Ectodermal cell (in vitro differentiated cells): ENCODE data around the gene PGF.
"Not testable (repeated sequence)": the region's sequence is repeated elsewhere in the genome, so short reads cannot be mapped to it uniquely, and the experiment has no call there.

Experiments
- H3K27ac ChIP-seq: 2 replicates; pipeline ENCODE4 v1.7.0; 2013; ENCODE audit warnings: mild to moderate bottlenecking, low read depth, low read length; ENCODE audit not compliant: insufficient read depth, poor library complexity, severe bottlenecking
- H3K27me3 ChIP-seq: 2 replicates; pipeline ENCODE4 v1.7.0; 2013; ENCODE audit warnings: mild to moderate bottlenecking, low read length; ENCODE audit not compliant: insufficient read depth, control insufficient read depth, poor library complexity, severe bottlenecking
- H3K36me3 ChIP-seq: one replicate; pipeline ENCODE4 v1.7.0; 2013; ENCODE audit warnings: low read length; ENCODE audit not compliant: control insufficient read depth, insufficient read depth
- H3K4me1 ChIP-seq: one replicate; pipeline ENCODE4 v1.7.0; 2013; ENCODE audit warnings: low read length; ENCODE audit not compliant: control insufficient read depth, insufficient read depth
- H3K4me3 ChIP-seq: 2 replicates; pipeline ENCODE4 v1.7.0; 2013; ENCODE audit warnings: low read depth, low read length, control low read depth; ENCODE audit not compliant: insufficient read depth
- H3K9me3 ChIP-seq: 2 replicates; pipeline ENCODE4 v1.7.0; 2013; ENCODE audit warnings: mild to moderate bottlenecking, low read length, moderate library complexity; ENCODE audit not compliant: control insufficient read depth
- WGBS, 2 experiments: methylation state at CpG; one replicate each; pipeline ENCODE4 v1.1.7; 2013; ENCODE audit warnings: missing lambda C conversion rate in 2 of 2; 5-methylcytosine and 5-hydroxymethylcytosine counted together

The PGF gene

GRCh38 chr14:74941676-74942097, 13.7 kb downstream of the PGF start:
- H3K27ac ChIP-seq = no peak overlapping the region
- 76 to 82% methylated on average over 13 of the region's 13 CpGs for WGBS, 2 experiments
- H3K9me3 ChIP-seq = no peaks in the 10 kb centered on the region
- H3K4me3 ChIP-seq = no peak overlapping the region
- H3K36me3 ChIP-seq = no peaks in the 10 kb centered on the region
- no peaks in the 10 kb centered on the region for H3K27me3 ChIP-seq
- H3K4me1 ChIP-seq = no peaks in the 10 kb centered on the region

- H3K4me3 ChIP-seq = no peak overlapping the region
- H3K27ac ChIP-seq = no peak overlapping the region
- no peaks in the 10 kb centered on the region for H3K9me3 ChIP-seq
- no peaks in the 10 kb centered on the region for H3K36me3 ChIP-seq
- no peaks in the 10 kb centered on the region for H3K27me3 ChIP-seq
- H3K4me1 ChIP-seq = no peaks in the 10 kb centered on the region
- WGBS, 2 experiments = 93% methylated on average over 18 of the region's 18 CpGs
Observed at GRCh38 chr14:74940956-74941565, 14.3 kb downstream of the PGF start.

GRCh38 chr14:74938531-74939495, 16.6 kb downstream of the PGF start:
- no peaks in the 10 kb centered on the region for H3K27me3 ChIP-seq
- 94 to 95% methylated on average over 9 to 10 of the region's 10 CpGs for WGBS, 2 experiments
- H3K36me3 ChIP-seq = no peaks in the 10 kb centered on the region
- H3K4me1 ChIP-seq = peaks cover 4% of the 10 kb centered on the region
- H3K9me3 ChIP-seq = no peaks in the 10 kb centered on the region
- no peak overlapping the region for H3K27ac ChIP-seq
- no peak overlapping the region for H3K4me3 ChIP-seq

GRCh38 chr14:74937171-74937570, 18.2 kb downstream of the PGF start:
- Histone ChIP-seq H3K9me3 (no peaks in the 10 kb centered on the region), H3K36me3 (no peaks in the 10 kb centered on the region), H3K27ac (no peak overlapping the region), H3K4me3 (no peak overlapping the region), H3K4me1 (peaks cover 4% of the 10 kb centered on the region), H3K27me3 (no peaks in the 10 kb centered on the region)
- 75 to 91% methylated on average over 2 of the region's 2 CpGs for WGBS, 2 experiments

GRCh38 chr14:74936731-74937130, 18.7 kb downstream of the PGF start:
- no peaks in the 10 kb centered on the region for H3K36me3 ChIP-seq
- no peaks in the 10 kb centered on the region for H3K9me3 ChIP-seq
- H3K4me1 ChIP-seq = peaks cover 4% of the 10 kb centered on the region
- no peak overlapping the region for H3K4me3 ChIP-seq
- 94 to 95% methylated on average over 8 of the region's 8 CpGs for WGBS, 2 experiments
- H3K27ac ChIP-seq = no peak overlapping the region
- no peaks in the 10 kb centered on the region for H3K27me3 ChIP-seq

GRCh38 chr14:74936151-74936550, 19.2 kb downstream of the PGF start:
- Histone ChIP-seq H3K4me1 (peaks cover 4% of the 10 kb centered on the region), H3K27ac (no peak overlapping the region), H3K9me3 (no peaks in the 10 kb centered on the region), H3K36me3 (no peaks in the 10 kb centered on the region), H3K27me3 (no peaks in the 10 kb centered on the region), H3K4me3 (no peak overlapping the region)
- WGBS, 2 experiments = 86 to 89% methylated on average over 11 of the region's 11 CpGs

GRCh38 chr14:74935360-74935680, 20.1 kb downstream of the PGF start:
- H3K36me3 ChIP-seq = no peaks in the 10 kb centered on the region
- WGBS, 2 experiments = 89 to 91% methylated on average over 9 of the region's 9 CpGs
- no peaks in the 10 kb centered on the region for H3K9me3 ChIP-seq
- H3K27ac ChIP-seq = no peak overlapping the region
- peaks cover 4% of the 10 kb centered on the region for H3K4me1 ChIP-seq
- no peaks in the 10 kb centered on the region for H3K27me3 ChIP-seq
- no peak overlapping the region for H3K4me3 ChIP-seq

GRCh38 chr14:74934476-74935359, 20.7 kb downstream of the PGF start:
- Histone ChIP-seq H3K4me1 (peaks cover 4% of the 10 kb centered on the region), H3K27ac (no peak overlapping the region), H3K9me3 (no peaks in the 10 kb centered on the region), H3K27me3 (no peaks in the 10 kb centered on the region), H3K4me3 (no peak overlapping the region), H3K36me3 (no peaks in the 10 kb centered on the region)
- 76 to 77% methylated on average over 26 of the region's 26 CpGs for WGBS, 2 experiments

- Histone ChIP-seq H3K4me1 (peaks cover 4% of the 10 kb centered on the region), H3K36me3 (no peaks in the 10 kb centered on the region), H3K27ac (no peak overlapping the region), H3K27me3 (no peaks in the 10 kb centered on the region), H3K9me3 (no peaks in the 10 kb centered on the region), H3K4me3 (no peak overlapping the region)
- WGBS, 2 experiments = 90 to 94% methylated on average over 4 of the region's 4 CpGs
Observed at GRCh38 chr14:74934041-74934440, 21.4 kb downstream of the PGF start.

- H3K9me3 ChIP-seq, H3K27me3 ChIP-seq, H3K4me1 ChIP-seq, H3K27ac ChIP-seq, H3K36me3 ChIP-seq, H3K4me3 ChIP-seq: not testable (repeated sequence)
- 92 to 93% methylated on average over 4 of the region's 4 CpGs for WGBS, 2 experiments
Observed at GRCh38 chr14:74932936-74933335, 22.5 kb downstream of the PGF start.
